HL-60 (cell line): ENCODE measurements around the gene LARGE2.

ENCODE experiments used
- DNase-seq, 2 experiments: peaks; one replicate each; pipeline ENCODE4 v3.0.0-alpha.2; 2010 to 2020; ENCODE audit warnings: low read depth in 1 of 2, low spot score in 1 of 2
- H3K27ac ChIP-seq: fragments of 250-450 bp; sonication (Bioruptor Pico); replicated peaks from 2 replicates; pipeline ENCODE4 v1.5.1; 2020; ENCODE audit warnings: mild to moderate bottlenecking, moderate library complexity
- H3K27me3 ChIP-seq: fragments of 250-450 bp; sonication (Bioruptor Pico); 2 replicates; pipeline ENCODE4 v1.5.1; 2021; ENCODE audit warnings: mild to moderate bottlenecking, moderate library complexity; ENCODE audit not compliant: insufficient read depth, poor library complexity, severe bottlenecking
- H3K4me3 ChIP-seq: replicated peaks from 2 replicates; pipeline ENCODE4 v1.5.1; 2011; ENCODE audit warnings: mild to moderate bottlenecking, control low read depth, low read length; ENCODE audit not compliant: insufficient read depth
- GABPA ChIP-seq: IDR thresholded peaks from 2 replicates; pipeline ENCODE4 v1.6.1; 2012; ENCODE audit warnings: low read depth
- POLR2AphosphoS5 ChIP-seq: IDR thresholded peaks from 2 replicates; pipeline ENCODE4 v1.6.1; 2012; ENCODE audit warnings: low read depth
- SPI1 ChIP-seq: IDR thresholded peaks from 2 replicates; pipeline ENCODE4 v1.6.1; 2012; ENCODE audit warnings: low read depth, mild to moderate bottlenecking, borderline replicate concordance
- TF ChIP-seq, protein P1 (sequence below): IDR thresholded peaks from one replicate; pipeline ENCODE4 v1.5.1; 2011; ENCODE audit warnings: low read length, control low read depth, inconsistent platforms; ENCODE audit not compliant: insufficient read depth
- TF ChIP-seq, protein P2 (sequence below): IDR thresholded peaks from 2 replicates; pipeline ENCODE4 v1.6.1; 2012; ENCODE audit warnings: low read depth; ENCODE audit not compliant: insufficient replicate concordance

The LARGE2 gene

DNA sequence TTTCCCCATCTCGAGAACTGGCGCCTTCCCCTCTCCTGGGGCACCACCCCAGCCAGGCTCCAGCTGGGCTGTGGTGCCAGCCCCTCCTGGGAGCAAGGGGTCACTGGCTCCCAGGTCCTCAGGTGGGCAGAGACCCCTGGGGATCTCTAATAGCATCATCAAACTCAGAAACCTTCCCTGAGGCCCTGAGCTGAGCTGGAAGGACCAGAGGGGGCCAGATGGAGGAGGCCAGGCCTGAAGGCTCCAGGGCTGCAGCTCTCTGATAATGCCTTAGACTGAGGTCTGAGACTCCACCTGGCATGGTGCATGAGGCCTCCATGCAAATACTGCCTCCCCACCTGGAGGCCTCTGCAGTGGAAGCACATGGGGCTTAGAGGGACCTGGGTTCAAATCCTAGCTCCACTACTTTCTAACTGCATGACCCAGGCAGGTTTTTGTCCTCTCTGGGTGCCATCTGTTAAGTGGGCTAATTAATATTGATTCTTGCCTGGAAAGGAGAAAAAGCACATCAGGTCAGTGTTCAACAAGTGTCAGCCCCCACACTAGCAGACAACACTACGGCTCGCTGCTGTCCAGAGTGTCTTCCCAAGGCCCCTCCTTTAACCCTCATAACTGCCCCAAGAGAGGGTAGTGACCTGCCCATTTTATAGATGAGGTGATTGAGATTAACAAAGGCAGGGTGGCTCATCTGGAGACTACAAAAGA lies 35.5 kb upstream of the LARGE2 start:
- H3K4me3 ChIP-seq, result no peak overlapping the region
- TF ChIP-seq, protein P1, sequence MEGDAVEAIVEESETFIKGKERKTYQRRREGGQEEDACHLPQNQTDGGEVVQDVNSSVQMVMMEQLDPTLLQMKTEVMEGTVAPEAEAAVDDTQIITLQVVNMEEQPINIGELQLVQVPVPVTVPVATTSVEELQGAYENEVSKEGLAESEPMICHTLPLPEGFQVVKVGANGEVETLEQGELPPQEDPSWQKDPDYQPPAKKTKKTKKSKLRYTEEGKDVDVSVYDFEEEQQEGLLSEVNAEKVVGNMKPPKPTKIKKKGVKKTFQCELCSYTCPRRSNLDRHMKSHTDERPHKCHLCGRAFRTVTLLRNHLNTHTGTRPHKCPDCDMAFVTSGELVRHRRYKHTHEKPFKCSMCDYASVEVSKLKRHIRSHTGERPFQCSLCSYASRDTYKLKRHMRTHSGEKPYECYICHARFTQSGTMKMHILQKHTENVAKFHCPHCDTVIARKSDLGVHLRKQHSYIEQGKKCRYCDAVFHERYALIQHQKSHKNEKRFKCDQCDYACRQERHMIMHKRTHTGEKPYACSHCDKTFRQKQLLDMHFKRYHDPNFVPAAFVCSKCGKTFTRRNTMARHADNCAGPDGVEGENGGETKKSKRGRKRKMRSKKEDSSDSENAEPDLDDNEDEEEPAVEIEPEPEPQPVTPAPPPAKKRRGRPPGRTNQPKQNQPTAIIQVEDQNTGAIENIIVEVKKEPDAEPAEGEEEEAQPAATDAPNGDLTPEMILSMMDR, result no peak
- TF ChIP-seq GABPA, result no peak
- no peak for TF ChIP-seq POLR2AphosphoS5
- TF ChIP-seq, protein P2, sequence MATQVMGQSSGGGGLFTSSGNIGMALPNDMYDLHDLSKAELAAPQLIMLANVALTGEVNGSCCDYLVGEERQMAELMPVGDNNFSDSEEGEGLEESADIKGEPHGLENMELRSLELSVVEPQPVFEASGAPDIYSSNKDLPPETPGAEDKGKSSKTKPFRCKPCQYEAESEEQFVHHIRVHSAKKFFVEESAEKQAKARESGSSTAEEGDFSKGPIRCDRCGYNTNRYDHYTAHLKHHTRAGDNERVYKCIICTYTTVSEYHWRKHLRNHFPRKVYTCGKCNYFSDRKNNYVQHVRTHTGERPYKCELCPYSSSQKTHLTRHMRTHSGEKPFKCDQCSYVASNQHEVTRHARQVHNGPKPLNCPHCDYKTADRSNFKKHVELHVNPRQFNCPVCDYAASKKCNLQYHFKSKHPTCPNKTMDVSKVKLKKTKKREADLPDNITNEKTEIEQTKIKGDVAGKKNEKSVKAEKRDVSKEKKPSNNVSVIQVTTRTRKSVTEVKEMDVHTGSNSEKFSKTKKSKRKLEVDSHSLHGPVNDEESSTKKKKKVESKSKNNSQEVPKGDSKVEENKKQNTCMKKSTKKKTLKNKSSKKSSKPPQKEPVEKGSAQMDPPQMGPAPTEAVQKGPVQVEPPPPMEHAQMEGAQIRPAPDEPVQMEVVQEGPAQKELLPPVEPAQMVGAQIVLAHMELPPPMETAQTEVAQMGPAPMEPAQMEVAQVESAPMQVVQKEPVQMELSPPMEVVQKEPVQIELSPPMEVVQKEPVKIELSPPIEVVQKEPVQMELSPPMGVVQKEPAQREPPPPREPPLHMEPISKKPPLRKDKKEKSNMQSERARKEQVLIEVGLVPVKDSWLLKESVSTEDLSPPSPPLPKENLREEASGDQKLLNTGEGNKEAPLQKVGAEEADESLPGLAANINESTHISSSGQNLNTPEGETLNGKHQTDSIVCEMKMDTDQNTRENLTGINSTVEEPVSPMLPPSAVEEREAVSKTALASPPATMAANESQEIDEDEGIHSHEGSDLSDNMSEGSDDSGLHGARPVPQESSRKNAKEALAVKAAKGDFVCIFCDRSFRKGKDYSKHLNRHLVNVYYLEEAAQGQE, result no peak
- TF ChIP-seq SPI1, result no peak
- H3K27me3 ChIP-seq, result no peaks in the 10 kb centered on the region
- no peak overlapping the region for H3K27ac ChIP-seq
- no peak for DNase-seq

DNA sequence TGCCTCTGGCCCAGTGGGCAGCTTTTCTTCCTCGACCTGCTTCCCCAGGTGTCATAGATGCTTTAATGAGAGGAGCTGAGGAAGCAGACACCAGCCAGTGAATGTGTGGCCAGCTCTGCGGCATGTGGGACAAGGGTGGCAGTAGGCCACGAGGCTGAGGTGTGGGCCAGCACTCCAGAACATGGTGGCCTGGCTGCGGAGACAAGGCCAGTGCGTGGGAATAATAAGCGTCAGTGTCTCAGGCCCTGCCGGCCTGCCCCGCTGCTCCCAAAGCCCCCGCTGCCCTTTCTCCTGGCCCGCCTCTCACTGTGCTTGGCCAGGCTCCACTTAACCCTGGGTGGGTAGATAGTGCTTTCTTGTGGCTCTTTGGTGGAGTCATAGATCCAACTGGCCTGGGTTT lies 34.9 kb upstream of the LARGE2 start:
- no peak overlapping the region for H3K4me3 ChIP-seq
- no peaks in the 10 kb centered on the region for H3K27me3 ChIP-seq
- TF ChIP-seq GABPA (no peak), SPI1 (no peak), POLR2AphosphoS5 (no peak)
- TF ChIP-seq, protein P2, result no peak
- TF ChIP-seq, protein P1, result no peak
- no peak overlapping the region for H3K27ac ChIP-seq
- DNase-seq, result no peak

DNA sequence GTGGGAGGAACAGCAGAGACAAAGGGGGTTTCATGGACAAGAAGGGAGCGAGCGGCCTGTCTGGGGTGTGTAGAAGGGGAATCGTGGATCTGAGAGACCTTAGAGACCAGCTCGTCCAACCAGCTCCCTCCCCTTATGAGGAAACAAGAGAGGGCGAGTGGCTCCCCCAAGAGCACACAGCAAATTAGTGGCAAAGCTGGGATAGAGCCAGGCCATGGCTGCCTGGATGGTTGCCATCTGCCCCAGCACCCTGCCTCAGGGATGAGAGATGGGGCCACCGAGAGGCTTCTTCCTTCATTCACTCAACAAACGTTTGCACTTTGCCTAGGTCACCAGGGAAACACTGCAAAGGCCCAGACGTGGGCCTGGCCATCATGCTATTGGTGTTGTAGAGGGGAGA lies 32.9 kb upstream of the LARGE2 start:
- H3K27ac ChIP-seq, result no peak overlapping the region
- DNase-seq, result no peak
- no peaks in the 10 kb centered on the region for H3K27me3 ChIP-seq
- TF ChIP-seq, protein P1, result no peak
- TF ChIP-seq SPI1, result no peak
- TF ChIP-seq GABPA, result no peak
- no peak for TF ChIP-seq POLR2AphosphoS5
- TF ChIP-seq, protein P2, result no peak
- no peak overlapping the region for H3K4me3 ChIP-seq
